ENCODE data around the gene SANBR. TPM values are rescaled to one million over a fixed set of nuclear protein-coding genes. Genes with fewer than 3 reads are reported as not detected.

SANBR gene
- 9.5 TPM for polyA plus RNA-seq (2013, experiment 1 of 2)
- polyA plus RNA-seq (2013, experiment 2 of 2): 9.0 TPM

DNA sequence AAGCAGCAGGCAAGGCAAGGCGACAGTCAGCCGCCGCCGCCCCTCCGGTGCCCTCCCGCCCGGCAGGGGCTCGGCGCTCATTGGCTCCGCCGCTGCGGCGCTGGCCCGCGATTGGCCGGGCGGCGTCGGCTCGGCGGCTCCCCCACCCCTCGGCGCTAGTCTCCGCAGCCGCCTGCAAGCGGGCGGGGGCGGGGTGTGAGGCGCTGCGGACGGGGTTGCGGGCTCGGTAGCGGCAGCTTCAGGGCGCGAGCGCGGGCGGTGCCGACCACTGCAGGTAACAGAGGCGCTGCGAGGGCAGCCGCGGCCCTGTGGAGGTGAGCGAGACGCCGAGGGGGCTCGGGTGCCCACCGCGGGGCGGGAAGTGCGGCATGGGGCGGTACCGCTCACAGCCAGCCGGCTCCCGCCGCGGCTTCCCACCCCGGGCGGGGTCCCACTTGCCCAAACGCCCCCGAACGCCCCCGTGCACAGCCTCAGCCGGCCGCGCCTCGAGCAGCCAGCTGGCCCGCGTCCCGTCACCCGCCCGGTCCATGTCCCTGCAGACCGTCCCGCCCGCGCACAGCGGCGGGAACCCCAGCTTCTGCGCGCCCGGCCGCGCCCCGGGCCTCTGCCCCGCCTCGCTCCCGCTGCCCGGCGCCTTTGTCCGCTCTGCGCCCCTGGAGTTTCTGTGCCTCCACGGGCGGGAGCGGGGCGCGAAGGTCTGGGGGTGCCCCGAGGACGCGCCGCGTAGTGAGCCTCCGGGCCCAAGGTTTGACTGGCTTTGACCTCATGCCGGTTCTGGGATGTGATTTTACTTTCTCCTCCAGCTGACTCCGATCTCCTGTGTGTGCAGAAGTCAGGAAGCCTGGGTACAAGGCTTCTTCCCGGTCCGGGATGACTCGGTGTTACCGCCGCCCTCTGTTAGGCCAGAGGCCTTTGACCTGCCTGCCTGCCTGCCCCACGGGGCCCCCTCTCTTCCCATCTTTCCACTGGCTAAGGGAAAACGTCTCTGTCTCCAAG lies at the start of gene SANBR:
Gene SANBR (plus strand): TSS at position 158 of the 996 bp plus-strand sequence. CDS start 4,480 bp downstream, outside the sequence.
- whole genome bisulfite sequencing: under 1% methylated on average over 72 of the region's 112 CpGs
- no peaks in the 10 kb centered on the region for H3K27me3 ChIP-seq (ENCODE audit: control insufficient read depth in 1 of 2, insufficient read depth in 1 of 2, low read length in 2 of 2)
- H3K14ac ChIP-seq (ENCODE audit: low read length in 2 of 2): peak within 1 kb of the TSS in 1 of 2 experiments; percentile 78
- no peak within 1 kb of the TSS for H2AK5ac ChIP-seq (ENCODE audit: low read length, severe bottlenecking)
- peak within 1 kb of the TSS in 1 of 2 experiments; percentile 77 for H2BK12ac ChIP-seq (ENCODE audit: low read length in 2 of 2)
- peak within 1 kb of the TSS; percentile 92 to 99 for H3K4me3 ChIP-seq (ENCODE audit: insufficient read depth in 1 of 2, low read depth in 1 of 2, low read length in 2 of 2)
- H2BK15ac ChIP-seq (ENCODE audit: low read depth, poor library complexity, severe bottlenecking): peak within 1 kb of the TSS; percentile 83
- peak within 1 kb of the TSS; percentile 90 for H4K91ac ChIP-seq (ENCODE audit: low read length)
- H3K36me3 ChIP-seq (ENCODE audit: control insufficient read depth in 1 of 2, insufficient read depth in 2 of 2, low read depth in 1 of 2, low read length in 2 of 2): peaks cover 2 to 7% of the 10 kb centered on the region in 2 experiments
- H4K8ac ChIP-seq (ENCODE audit: low read length): peak within 1 kb of the TSS; percentile 72
- H3K9ac ChIP-seq (ENCODE audit: low read length): peak within 1 kb of the TSS; percentile 91
- peaks cover 9% of the 10 kb centered on the region for H3K79me1 ChIP-seq (replicated peaks; ENCODE audit: low read length, poor library complexity, severe bottlenecking)
- peak within 1 kb of the TSS; percentile 61 for H2BK120ac ChIP-seq (ENCODE audit: low read depth, low read length)
- no peak within 1 kb of the TSS for H3K27ac ChIP-seq (ENCODE audit: low read length, poor library complexity, severe bottlenecking)
- no peaks in the 10 kb centered on the region for H3K4me1 ChIP-seq (ENCODE audit: control insufficient read depth, insufficient read depth, low read depth, low read length)
- peak within 1 kb of the TSS; percentile 99 for H3K4me2 ChIP-seq (ENCODE audit: low read length, poor library complexity, severe bottlenecking)
- DNase-seq: peak; percentile 85
- peak within 1 kb of the TSS; percentile 98 for H2AFZ ChIP-seq (ENCODE audit: low read depth, low read length)
- peak within 1 kb of the TSS; percentile 13 to 81 for H3K4ac ChIP-seq (ENCODE audit: low read depth in 1 of 2, low read length in 2 of 2)
- peak within 1 kb of the TSS; percentile 94 to 97 for H3K18ac ChIP-seq (ENCODE audit: low read depth in 1 of 2, low read length in 2 of 2)
- no peak within 1 kb of the TSS for H2BK5ac ChIP-seq (ENCODE audit: low read depth, low read length, poor library complexity, severe bottlenecking)
- peak within 1 kb of the TSS in 1 of 2 experiments; percentile 93 for H3K23ac ChIP-seq (ENCODE audit: low read length in 2 of 2)
- H3K9me3 ChIP-seq (ENCODE audit: control insufficient read depth, low read length): no peaks in the 10 kb centered on the region

DNA sequence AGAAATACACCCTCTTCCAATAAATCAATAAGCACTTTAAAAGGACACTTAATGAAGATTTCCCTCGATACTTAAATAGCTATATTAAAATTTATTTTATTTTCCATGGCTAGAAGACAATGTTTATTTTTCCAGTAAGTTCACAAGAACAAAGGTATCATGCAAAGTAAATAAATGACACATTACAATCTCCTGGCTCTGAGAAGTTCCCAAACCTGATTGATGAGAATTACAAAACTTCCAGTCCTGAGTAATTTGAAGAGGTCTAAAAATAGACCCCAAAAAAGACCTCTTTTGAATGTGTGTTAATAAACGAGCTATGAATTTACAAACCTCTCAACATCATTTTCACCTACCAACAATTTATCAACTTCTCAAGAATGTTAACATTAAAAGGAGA lies 49.7 kb upstream of the SANBR start:
- Histone ChIP-seq H3K4ac (ENCODE audit: low read depth in 1 of 2, low read length in 2 of 2) (no peak overlapping the region), H3K27ac (ENCODE audit: low read length, poor library complexity, severe bottlenecking) (no peak overlapping the region), H2BK15ac (ENCODE audit: low read depth, poor library complexity, severe bottlenecking) (no peak overlapping the region), H2BK12ac (ENCODE audit: low read length in 2 of 2) (no peak overlapping the region), H3K79me1 (replicated peaks; ENCODE audit: low read length, poor library complexity, severe bottlenecking) (peaks cover 14% of the 10 kb centered on the region), H3K4me1 (ENCODE audit: control insufficient read depth, insufficient read depth, low read depth, low read length) (peaks cover 3% of the 10 kb centered on the region), H2BK120ac (ENCODE audit: low read depth, low read length) (no peak overlapping the region), H3K4me2 (ENCODE audit: low read length, poor library complexity, severe bottlenecking) (no peak overlapping the region), H3K18ac (ENCODE audit: low read depth in 1 of 2, low read length in 2 of 2) (no peak overlapping the region), H2AFZ (ENCODE audit: low read depth, low read length) (no peak overlapping the region), H4K91ac (ENCODE audit: low read length) (no peak overlapping the region), H3K14ac (ENCODE audit: low read length in 2 of 2) (no peak overlapping the region), H3K9me3 (ENCODE audit: control insufficient read depth, low read length) (no peaks in the 10 kb centered on the region), H3K9ac (ENCODE audit: low read length) (peak overlapping the region; percentile 96), H2BK5ac (ENCODE audit: low read depth, low read length, poor library complexity, severe bottlenecking) (no peak overlapping the region), H3K23ac (ENCODE audit: low read length in 2 of 2) (no peak overlapping the region), H3K36me3 (ENCODE audit: control insufficient read depth in 1 of 2, insufficient read depth in 2 of 2, low read depth in 1 of 2, low read length in 2 of 2) (peaks cover 1 to 2% of the 10 kb centered on the region in 2 experiments), H2AK5ac (ENCODE audit: low read length, severe bottlenecking) (no peak overlapping the region), H3K27me3 (ENCODE audit: control insufficient read depth in 1 of 2, insufficient read depth in 1 of 2, low read length in 2 of 2) (no peaks in the 10 kb centered on the region), H3K4me3 (ENCODE audit: insufficient read depth in 1 of 2, low read depth in 1 of 2, low read length in 2 of 2) (peak overlapping the region in 1 of 2 experiments; percentile 99), H4K8ac (ENCODE audit: low read length) (no peak overlapping the region)
- WGBS: no CpG with 5 or more reads among the region's 2 CpGs
- no peak for DNase-seq

DNA sequence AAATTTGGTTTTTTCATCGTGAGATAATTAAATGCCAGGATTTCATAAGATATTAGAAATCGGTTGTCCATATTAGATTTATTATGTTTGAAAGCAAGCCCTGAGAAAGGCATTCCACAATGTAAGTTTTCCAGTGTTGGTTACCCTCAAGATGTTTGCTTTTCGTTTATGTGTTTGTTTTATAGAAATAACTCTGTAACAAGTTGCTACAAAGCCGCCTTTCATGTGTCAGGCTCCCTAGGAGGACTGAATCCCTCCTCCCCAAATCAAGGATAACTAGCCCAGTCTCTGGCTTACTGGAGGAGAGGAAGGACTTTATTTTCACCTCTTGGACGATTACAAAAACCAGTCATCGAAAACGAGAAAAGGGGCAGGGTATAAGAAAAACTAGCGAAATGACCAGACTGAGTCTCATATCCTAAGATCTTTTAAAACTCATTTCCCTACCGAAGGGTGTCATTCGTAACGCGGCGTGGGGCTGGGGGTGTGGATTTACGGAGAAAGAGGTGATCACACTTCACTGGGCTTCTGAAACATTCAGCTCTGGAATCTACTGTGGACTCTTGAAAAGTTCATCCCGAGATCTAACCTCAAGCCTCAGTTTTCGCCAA lies 49.2 kb upstream of the SANBR start:
- no peaks in the 10 kb centered on the region for H3K27me3 ChIP-seq (ENCODE audit: control insufficient read depth in 1 of 2, insufficient read depth in 1 of 2, low read length in 2 of 2)
- no peak overlapping the region for H2BK5ac ChIP-seq (ENCODE audit: low read depth, low read length, poor library complexity, severe bottlenecking)
- 7% methylated on average over 10 of the region's 16 CpGs for whole genome bisulfite sequencing
- H3K4me1 ChIP-seq (ENCODE audit: control insufficient read depth, insufficient read depth, low read depth, low read length): peaks cover 3% of the 10 kb centered on the region
- no peak overlapping the region for H2BK120ac ChIP-seq (ENCODE audit: low read depth, low read length)
- H3K27ac ChIP-seq (ENCODE audit: low read length, poor library complexity, severe bottlenecking): peak overlapping the region; percentile 96
- peak overlapping the region; percentile 92 for H3K4me2 ChIP-seq (ENCODE audit: low read length, poor library complexity, severe bottlenecking)
- peak overlapping the region; percentile 74 for H4K8ac ChIP-seq (ENCODE audit: low read length)
- H2BK12ac ChIP-seq (ENCODE audit: low read length in 2 of 2): no peak overlapping the region
- peak overlapping the region; percentile 24 to 82 for H3K4ac ChIP-seq (ENCODE audit: low read depth in 1 of 2, low read length in 2 of 2)
- no peaks in the 10 kb centered on the region for H3K9me3 ChIP-seq (ENCODE audit: control insufficient read depth, low read length)
- no peak overlapping the region for H3K14ac ChIP-seq (ENCODE audit: low read length in 2 of 2)
- no peak overlapping the region for H4K91ac ChIP-seq (ENCODE audit: low read length)
- H3K9ac ChIP-seq (ENCODE audit: low read length): peak overlapping the region; percentile 96
- no peak overlapping the region for H3K23ac ChIP-seq (ENCODE audit: low read length in 2 of 2)
- H3K79me1 ChIP-seq (replicated peaks; ENCODE audit: low read length, poor library complexity, severe bottlenecking): peaks cover 18% of the 10 kb centered on the region
- H2AK5ac ChIP-seq (ENCODE audit: low read length, severe bottlenecking): no peak overlapping the region
- DNase-seq: no peak
- H3K4me3 ChIP-seq (ENCODE audit: insufficient read depth in 1 of 2, low read depth in 1 of 2, low read length in 2 of 2): peak overlapping the region; percentile 88 to 99
- H2BK15ac ChIP-seq (ENCODE audit: low read depth, poor library complexity, severe bottlenecking): no peak overlapping the region
- H2AFZ ChIP-seq (ENCODE audit: low read depth, low read length): peak overlapping the region; percentile 95
- H3K18ac ChIP-seq (ENCODE audit: low read depth in 1 of 2, low read length in 2 of 2): peak overlapping the region; percentile 85 to 91
- H3K36me3 ChIP-seq (ENCODE audit: control insufficient read depth in 1 of 2, insufficient read depth in 2 of 2, low read depth in 1 of 2, low read length in 2 of 2): peaks cover 6 to 7% of the 10 kb centered on the region in 2 experiments
